Measurements from ENCODE around the gene CAMK1D.

The CAMK1D gene

GRCh38 chr10:12629767-12630165 is 280.4 kb downstream of the CAMK1D start:
- DNase-seq (ENCODE audit: low read depth): no peak

GRCh38 chr10:12631216-12631615 is 281.9 kb downstream of the CAMK1D start:
- DNase-seq (ENCODE audit: low read depth): no peak

- no peak for DNase-seq (ENCODE audit: low read depth)
Observed at GRCh38 chr10:12631787-12632562, 282.6 kb downstream of the CAMK1D start.

GRCh38 chr10:12633776-12634620 is 284.7 kb downstream of the CAMK1D start:
- DNase-seq (ENCODE audit: low read depth): no peak

- no peak for DNase-seq (ENCODE audit: low read depth)
Observed at GRCh38 chr10:12634621-12634931, 285.2 kb downstream of the CAMK1D start.

- no peak for DNase-seq (ENCODE audit: low read depth)
Observed at GRCh38 chr10:12635127-12635541, 285.8 kb downstream of the CAMK1D start.

GRCh38 chr10:12636571-12636970 is 287.2 kb downstream of the CAMK1D start:
- no peak for DNase-seq (ENCODE audit: low read depth)

- no peak for DNase-seq (ENCODE audit: low read depth)
Observed at GRCh38 chr10:12637649-12638048, 288.3 kb downstream of the CAMK1D start.

- no peak for DNase-seq (ENCODE audit: low read depth)
Observed at GRCh38 chr10:12638103-12638502, 288.8 kb downstream of the CAMK1D start.

- DNase-seq (ENCODE audit: low read depth): no peak
Observed at GRCh38 chr10:12638781-12639180, 289.4 kb downstream of the CAMK1D start.

GRCh38 chr10:12639996-12640944 is 290.9 kb downstream of the CAMK1D start:
- DNase-seq (ENCODE audit: low read depth): no peak

- no peak for DNase-seq (ENCODE audit: low read depth)
Observed at GRCh38 chr10:12642036-12642435, 292.7 kb downstream of the CAMK1D start.

GRCh38 chr10:12643279-12643678 is 293.9 kb downstream of the CAMK1D start:
- no peak for DNase-seq (ENCODE audit: low read depth)

- DNase-seq (ENCODE audit: low read depth): no peak
Observed at GRCh38 chr10:12644380-12645144, 295.2 kb downstream of the CAMK1D start.

- DNase-seq (ENCODE audit: low read depth): no peak
Observed at GRCh38 chr10:12645449-12645848, 296.1 kb downstream of the CAMK1D start.

- no peak for DNase-seq (ENCODE audit: low read depth)
Observed at GRCh38 chr10:12649012-12649584, 299.8 kb downstream of the CAMK1D start.

- DNase-seq (ENCODE audit: low read depth): no peak
Observed at GRCh38 chr10:12650122-12650521, 300.8 kb downstream of the CAMK1D start.

GRCh38 chr10:12650538-12651298 is 301.4 kb downstream of the CAMK1D start:
- no peak for DNase-seq (ENCODE audit: low read depth)

- no peak for DNase-seq (ENCODE audit: low read depth)
Observed at GRCh38 chr10:12655940-12656339, 306.6 kb downstream of the CAMK1D start.

GRCh38 chr10:12656518-12657142 is 307.3 kb downstream of the CAMK1D start:
- DNase-seq (ENCODE audit: low read depth): no peak

Measured in stimulated activated CD8-positive, alpha-beta memory T cell treated with anti-CD3 and anti-CD28 coated beads, Interleukin-15, amount 100 ng/mL, for 1 hour (primary cell).